OCI-LY3 (cell line): Measurements from ENCODE around the gene GPR42.

ENCODE experiments used
- H2AFZ ChIP-seq: fragments of 200-600, 300-600 bp; shearing (Covaris generic); 2 replicates; pipeline ENCODE4 v1.6.0; 2014; ENCODE audit warnings: antibody characterized with exemption, low read depth, low read length
- H3K27ac ChIP-seq: fragments of 200-600, 300-600 bp; sonication (generic); 2 replicates; pipeline ENCODE4 v1.5.1; 2014; ENCODE audit warnings: mild to moderate bottlenecking, low read length, moderate library complexity, mixed read lengths
- H3K27me3 ChIP-seq: fragments of 200-600, 300-600 bp; sonication (generic); 2 replicates; pipeline ENCODE4 v1.6.1; 2014; ENCODE audit warnings: low read depth, low read length, mixed read lengths
- H3K36me3 ChIP-seq: fragments of 200-600, 300-600 bp; sonication (generic); replicated peaks from 2 replicates; pipeline ENCODE3; 2014; ENCODE audit warnings: low read depth, low read length, mixed read lengths
- H3K4me1 ChIP-seq: fragments of 300-600, 200-600 bp; sonication (generic); 2 replicates; pipeline ENCODE4 v1.6.1; 2014; ENCODE audit warnings: low read length, mixed read lengths
- H3K4me2 ChIP-seq: fragments of 200-600, 300-600 bp; sonication (generic); 2 replicates; pipeline ENCODE4 v1.6.1; 2014; ENCODE audit warnings: low read length, mixed read lengths
- H3K4me3 ChIP-seq: fragments of 300-600, 200-600 bp; sonication (generic); 2 replicates; pipeline ENCODE4 v1.5.1; 2014; ENCODE audit warnings: antibody characterized with exemption, mild to moderate bottlenecking, low read length, moderate library complexity
- H3K79me2 ChIP-seq: fragments of 300-600, 200-600 bp; shearing (Covaris generic); 2 replicates; pipeline ENCODE4 v1.6.1; 2014; ENCODE audit warnings: mild to moderate bottlenecking, low read length, mixed read lengths
- H3K9ac ChIP-seq: fragments of 300-600, 200-600 bp; shearing (Covaris generic); 2 replicates; pipeline ENCODE4 v1.6.0; 2014; ENCODE audit warnings: mild to moderate bottlenecking, low read length, moderate library complexity
- H3K9me3 ChIP-seq: fragments of 200-600, 300-600 bp; shearing (Covaris generic); 2 replicates; pipeline ENCODE4 v1.6.1; 2014; ENCODE audit warnings: low read length, mixed read lengths; ENCODE audit not compliant: insufficient read depth
- H4K20me1 ChIP-seq: fragments of 200-600, 300-600 bp; sonication (generic); 2 replicates; pipeline ENCODE4 v1.6.1; 2016; ENCODE audit warnings: low read length, mixed read lengths; ENCODE audit not compliant: insufficient read depth
- CTCF ChIP-seq: fragments of 200-600, 300-600 bp; sonication (generic); IDR thresholded peaks from 2 replicates; pipeline ENCODE4 v1.5.1; 2014; ENCODE audit warnings: antibody characterized with exemption, low read length, low read depth
- EZH2phosphoT487 ChIP-seq: fragments of 200-600 bp; shearing (Covaris generic); IDR thresholded peaks from 2 replicates; pipeline ENCODE4 v1.6.1; 2018; ENCODE audit warnings: antibody characterized with exemption, mixed run types, low read depth

GPR42 gene

GRCh38 chr19:35328851-35329285 lies 42.0 kb upstream of the GPR42 start, which contains the start of gene CD22:
CD22 (plus strand) TSS chr19:35329187; CDS start chr19:35332041, 2,854 bp downstream.
- Histone ChIP-seq H3K27me3 (no peaks in the 10 kb centered on the region), H3K79me2 (peaks cover 49% of the 10 kb centered on the region), H3K9me3 (0 out of 2 replicates have a peak, but pooled peaks cover 4% of the 10 kb centered on the region), H3K27ac (peak within 1 kb of the TSS; percentile 86), H3K4me1 (peaks cover 62% of the 10 kb centered on the region), H2AFZ (peak within 1 kb of the TSS; percentile 58), H3K9ac (peak within 1 kb of the TSS; percentile 88), H3K4me2 (peak within 1 kb of the TSS; percentile 91), H4K20me1 (peaks cover 19% of the 10 kb centered on the region), H3K36me3 (peaks cover 40% of the 10 kb centered on the region), H3K4me3 (peak within 1 kb of the TSS; percentile 82)
- TF ChIP-seq EZH2phosphoT487 (no peak), CTCF (no peak)

GRCh38 chr19:35329323-35329722 lies 41.5 kb upstream of the GPR42 start:
- Histone ChIP-seq H4K20me1 (peaks cover 20% of the 10 kb centered on the region), H3K27me3 (no peaks in the 10 kb centered on the region), H3K9ac (peak overlapping the region; percentile 88), H3K36me3 (peaks cover 45% of the 10 kb centered on the region), H3K79me2 (peaks cover 54% of the 10 kb centered on the region), H3K27ac (peak overlapping the region; percentile 86), H3K4me2 (peak overlapping the region; percentile 91), H3K4me3 (peak overlapping the region; percentile 82), H3K9me3 (0 out of 2 replicates have a peak, but pooled peaks cover 4% of the 10 kb centered on the region), H2AFZ (no peak overlapping the region), H3K4me1 (peaks cover 62% of the 10 kb centered on the region)
- TF ChIP-seq CTCF (no peak), EZH2phosphoT487 (no peak)

GRCh38 chr19:35330475-35330874 lies 40.4 kb upstream of the GPR42 start:
- H3K9me3 ChIP-seq, result 0 out of 2 replicates have a peak, but pooled peaks cover 4% of the 10 kb centered on the region
- H3K27me3 ChIP-seq, result no peaks in the 10 kb centered on the region
- H3K4me2 ChIP-seq, result peak overlapping the region; percentile 91
- H4K20me1 ChIP-seq, result peaks cover 20% of the 10 kb centered on the region
- H3K9ac ChIP-seq, result peak overlapping the region; percentile 88
- H3K27ac ChIP-seq, result peak overlapping the region; percentile 86
- H3K4me1 ChIP-seq, result peaks cover 64% of the 10 kb centered on the region
- H3K36me3 ChIP-seq, result peaks cover 51% of the 10 kb centered on the region
- no peak overlapping the region for H2AFZ ChIP-seq
- H3K79me2 ChIP-seq, result peaks cover 56% of the 10 kb centered on the region
- H3K4me3 ChIP-seq, result peak overlapping the region; percentile 82
- TF ChIP-seq EZH2phosphoT487, result no peak
- TF ChIP-seq CTCF, result no peak

GRCh38 chr19:35331551-35332214 lies 39.2 kb upstream of the GPR42 start:
- peaks cover 62% of the 10 kb centered on the region for H3K36me3 ChIP-seq
- no peak overlapping the region for H2AFZ ChIP-seq
- H3K4me3 ChIP-seq, result peak overlapping the region; percentile 82
- peak overlapping the region; percentile 91 for H3K4me2 ChIP-seq
- peak overlapping the region; percentile 88; the same call in 1 of the 2 replicates for H3K9ac ChIP-seq
- 0 out of 2 replicates have a peak, but pooled peaks cover 4% of the 10 kb centered on the region for H3K9me3 ChIP-seq
- peaks cover 24% of the 10 kb centered on the region for H4K20me1 ChIP-seq
- H3K27ac ChIP-seq, result peak overlapping the region; percentile 86
- H3K27me3 ChIP-seq, result no peaks in the 10 kb centered on the region
- TF ChIP-seq CTCF (no peak), EZH2phosphoT487 (no peak)
- peaks cover 63% of the 10 kb centered on the region for H3K79me2 ChIP-seq
- H3K4me1 ChIP-seq, result peaks cover 74% of the 10 kb centered on the region
